ENCODE results near the gene PRMT3.

The PRMT3 gene

GRCh38 chr11:20488352-20488751 is 100.8 kb downstream of the PRMT3 start:
- Histone ChIP-seq H3K23ac (ENCODE audit: low read depth, low read length, poor library complexity) (no peak overlapping the region), H3K79me1 (ENCODE audit: low read depth, low read length) (no peaks in the 10 kb centered on the region), H3K9me3 (replicated peaks in 1 of 2; ENCODE audit: control insufficient read depth in 2 of 2, insufficient read depth in 1 of 2, low read depth in 1 of 2, low read length in 2 of 2) (peaks cover 1 to 15% of the 10 kb centered on the region in 2 donors), H3K36me3 (replicated peaks in 1 of 2; ENCODE audit: control insufficient read depth in 2 of 2, insufficient read depth in 2 of 2, low read length in 2 of 2) (no peaks in the 10 kb centered on the region), H2AFZ (ENCODE audit: low read length) (no peak overlapping the region), H3K4me3 (ENCODE audit: low read length in 2 of 2) (no peak overlapping the region), H2BK5ac (ENCODE audit: low read length) (no peak overlapping the region), H3K18ac (ENCODE audit: low read length) (no peak overlapping the region), H2AK5ac (ENCODE audit: low read depth, low read length) (no peak overlapping the region), H3K27me3 (ENCODE audit: control insufficient read depth in 3 of 3, insufficient read depth in 3 of 3, low read depth in 1 of 3, low read length in 3 of 3) (no peaks in the 10 kb centered on the region), H3K14ac (ENCODE audit: low read length) (no peak overlapping the region), H2BK15ac (ENCODE audit: low read length) (no peak overlapping the region), H3K9ac (ENCODE audit: low read depth, low read length, poor library complexity) (no peak overlapping the region), H2BK12ac (ENCODE audit: low read length) (no peak overlapping the region), H3K4me2 (ENCODE audit: insufficient read depth, low read length, poor library complexity, severe bottlenecking) (no peak overlapping the region), H4K91ac (ENCODE audit: low read depth, low read length, poor library complexity) (no peak overlapping the region), H2BK120ac (ENCODE audit: low read depth, low read length) (no peak overlapping the region), H3K4me1 (ENCODE audit: control insufficient read depth in 2 of 2, insufficient read depth in 1 of 2, low read depth in 1 of 2, low read length in 2 of 2) (no peaks in the 10 kb centered on the region), H4K8ac (ENCODE audit: low read depth, low read length) (no peak overlapping the region), H3K27ac (replicated peaks; ENCODE audit: low read length) (no peak overlapping the region), H3K4ac (ENCODE audit: low read length) (no peak overlapping the region)
- no CpG with 5 or more reads among the region's 1 CpG for WGBS, 2 donors (ENCODE audit: extremely low coverage in 2 of 2, insufficient read length in 2 of 2, insufficient replicate concordance in 1 of 2)
- no peak for DNase-seq (ENCODE audit: low spot score)

GRCh38 chr11:20489948-20490347 is 102.4 kb downstream of the PRMT3 start:
- DNase-seq (ENCODE audit: low spot score), result no peak
- no CpG with 5 or more reads among the region's 1 CpG for WGBS, 2 donors (ENCODE audit: extremely low coverage in 2 of 2, insufficient read length in 2 of 2, insufficient replicate concordance in 1 of 2)
- no peak overlapping the region for H4K8ac ChIP-seq (ENCODE audit: low read depth, low read length)

GRCh38 chr11:20493340-20493739 is 105.8 kb downstream of the PRMT3 start:
- H3K79me1 ChIP-seq (ENCODE audit: low read depth, low read length), result no peaks in the 10 kb centered on the region
- H3K27me3 ChIP-seq (ENCODE audit: control insufficient read depth in 3 of 3, insufficient read depth in 3 of 3, low read depth in 1 of 3, low read length in 3 of 3), result no peaks in the 10 kb centered on the region
- H3K23ac ChIP-seq (ENCODE audit: low read depth, low read length, poor library complexity), result no peak overlapping the region
- H3K4me1 ChIP-seq (ENCODE audit: control insufficient read depth in 2 of 2, insufficient read depth in 1 of 2, low read depth in 1 of 2, low read length in 2 of 2), result no peaks in the 10 kb centered on the region
- no peak overlapping the region for H3K4me3 ChIP-seq (ENCODE audit: low read length in 2 of 2)
- H3K9me3 ChIP-seq (replicated peaks in 1 of 2; ENCODE audit: control insufficient read depth in 2 of 2, insufficient read depth in 1 of 2, low read depth in 1 of 2, low read length in 2 of 2), result no peaks in the 10 kb centered on the region
- H2BK120ac ChIP-seq (ENCODE audit: low read depth, low read length), result no peak overlapping the region
- H3K18ac ChIP-seq (ENCODE audit: low read length), result no peak overlapping the region
- no peak for DNase-seq (ENCODE audit: low spot score)
- H2AFZ ChIP-seq (ENCODE audit: low read length), result no peak overlapping the region
- H2BK12ac ChIP-seq (ENCODE audit: low read length), result no peak overlapping the region
- no peak overlapping the region for H4K91ac ChIP-seq (ENCODE audit: low read depth, low read length, poor library complexity)
- no peak overlapping the region for H3K4ac ChIP-seq (ENCODE audit: low read length)
- H4K8ac ChIP-seq (ENCODE audit: low read depth, low read length), result no peak overlapping the region
- no peak overlapping the region for H3K14ac ChIP-seq (ENCODE audit: low read length)
- H3K4me2 ChIP-seq (ENCODE audit: insufficient read depth, low read length, poor library complexity, severe bottlenecking), result no peak overlapping the region
- no peak overlapping the region for H2BK5ac ChIP-seq (ENCODE audit: low read length)
- H2AK5ac ChIP-seq (ENCODE audit: low read depth, low read length), result no peak overlapping the region
- H3K36me3 ChIP-seq (replicated peaks in 1 of 2; ENCODE audit: control insufficient read depth in 2 of 2, insufficient read depth in 2 of 2, low read length in 2 of 2), result peaks cover 0 to 12% of the 10 kb centered on the region in 2 donors
- no CpG with 5 or more reads among the region's 4 CpGs for WGBS, 2 donors (ENCODE audit: extremely low coverage in 2 of 2, insufficient read length in 2 of 2, insufficient replicate concordance in 1 of 2)
- no peak overlapping the region for H3K27ac ChIP-seq (replicated peaks; ENCODE audit: low read length)
- no peak overlapping the region for H2BK15ac ChIP-seq (ENCODE audit: low read length)
- H3K9ac ChIP-seq (ENCODE audit: low read depth, low read length, poor library complexity), result no peak overlapping the region

More at GRCh38 chr11:20489948-20490347, 102.4 kb downstream of the PRMT3 start:
- Histone ChIP-seq H3K4me3 (ENCODE audit: low read length in 2 of 2) (no peak overlapping the region), H3K4me1 (ENCODE audit: control insufficient read depth in 2 of 2, insufficient read depth in 1 of 2, low read depth in 1 of 2, low read length in 2 of 2) (no peaks in the 10 kb centered on the region), H3K79me1 (ENCODE audit: low read depth, low read length) (no peaks in the 10 kb centered on the region), H3K14ac (ENCODE audit: low read length) (no peak overlapping the region), H2AK5ac (ENCODE audit: low read depth, low read length) (no peak overlapping the region), H2BK120ac (ENCODE audit: low read depth, low read length) (no peak overlapping the region), H2AFZ (ENCODE audit: low read length) (no peak overlapping the region), H3K4me2 (ENCODE audit: insufficient read depth, low read length, poor library complexity, severe bottlenecking) (no peak overlapping the region), H3K27me3 (ENCODE audit: control insufficient read depth in 3 of 3, insufficient read depth in 3 of 3, low read depth in 1 of 3, low read length in 3 of 3) (no peaks in the 10 kb centered on the region), H3K27ac (replicated peaks; ENCODE audit: low read length) (no peak overlapping the region), H2BK12ac (ENCODE audit: low read length) (no peak overlapping the region), H3K23ac (ENCODE audit: low read depth, low read length, poor library complexity) (no peak overlapping the region), H3K18ac (ENCODE audit: low read length) (no peak overlapping the region), H3K9ac (ENCODE audit: low read depth, low read length, poor library complexity) (no peak overlapping the region), H3K9me3 (replicated peaks in 1 of 2; ENCODE audit: control insufficient read depth in 2 of 2, insufficient read depth in 1 of 2, low read depth in 1 of 2, low read length in 2 of 2) (peaks cover 0 to 1% of the 10 kb centered on the region in 2 donors), H3K4ac (ENCODE audit: low read length) (no peak overlapping the region), H2BK5ac (ENCODE audit: low read length) (no peak overlapping the region), H4K91ac (ENCODE audit: low read depth, low read length, poor library complexity) (no peak overlapping the region), H3K36me3 (replicated peaks in 1 of 2; ENCODE audit: control insufficient read depth in 2 of 2, insufficient read depth in 2 of 2, low read length in 2 of 2) (peaks cover 0 to 2% of the 10 kb centered on the region in 2 donors), H2BK15ac (ENCODE audit: low read length) (no peak overlapping the region)

- Histone ChIP-seq H3K9me3 (replicated peaks in 1 of 2; ENCODE audit: control insufficient read depth in 2 of 2, insufficient read depth in 1 of 2, low read depth in 1 of 2, low read length in 2 of 2) (no peaks in the 10 kb centered on the region), H4K8ac (ENCODE audit: low read depth, low read length) (no peak overlapping the region), H2AK5ac (ENCODE audit: low read depth, low read length) (no peak overlapping the region), H2BK12ac (ENCODE audit: low read length) (no peak overlapping the region), H3K9ac (ENCODE audit: low read depth, low read length, poor library complexity) (no peak overlapping the region), H4K91ac (ENCODE audit: low read depth, low read length, poor library complexity) (no peak overlapping the region), H3K23ac (ENCODE audit: low read depth, low read length, poor library complexity) (no peak overlapping the region), H3K18ac (ENCODE audit: low read length) (no peak overlapping the region), H3K36me3 (replicated peaks in 1 of 2; ENCODE audit: control insufficient read depth in 2 of 2, insufficient read depth in 2 of 2, low read length in 2 of 2) (peaks cover 0 to 12% of the 10 kb centered on the region in 2 donors), H3K27me3 (ENCODE audit: control insufficient read depth in 3 of 3, insufficient read depth in 3 of 3, low read depth in 1 of 3, low read length in 3 of 3) (no peaks in the 10 kb centered on the region), H3K14ac (ENCODE audit: low read length) (no peak overlapping the region), H2BK120ac (ENCODE audit: low read depth, low read length) (no peak overlapping the region), H2BK15ac (ENCODE audit: low read length) (no peak overlapping the region), H3K4me1 (ENCODE audit: control insufficient read depth in 2 of 2, insufficient read depth in 1 of 2, low read depth in 1 of 2, low read length in 2 of 2) (no peaks in the 10 kb centered on the region), H2BK5ac (ENCODE audit: low read length) (no peak overlapping the region), H3K27ac (replicated peaks; ENCODE audit: low read length) (no peak overlapping the region), H2AFZ (ENCODE audit: low read length) (no peak overlapping the region), H3K4me2 (ENCODE audit: insufficient read depth, low read length, poor library complexity, severe bottlenecking) (no peak overlapping the region), H3K4ac (ENCODE audit: low read length) (no peak overlapping the region), H3K79me1 (ENCODE audit: low read depth, low read length) (no peaks in the 10 kb centered on the region), H3K4me3 (ENCODE audit: low read length in 2 of 2) (no peak overlapping the region)
- WGBS, 2 donors (ENCODE audit: extremely low coverage in 2 of 2, insufficient read length in 2 of 2, insufficient replicate concordance in 1 of 2), result no CpG with 5 or more reads among the region's 5 CpGs
- DNase-seq (ENCODE audit: low spot score), result no peak
Measured at GRCh38 chr11:20497124-20497792, 109.7 kb downstream of the PRMT3 start.
